ENCODE measurements around the gene CCDC178.

DNA sequence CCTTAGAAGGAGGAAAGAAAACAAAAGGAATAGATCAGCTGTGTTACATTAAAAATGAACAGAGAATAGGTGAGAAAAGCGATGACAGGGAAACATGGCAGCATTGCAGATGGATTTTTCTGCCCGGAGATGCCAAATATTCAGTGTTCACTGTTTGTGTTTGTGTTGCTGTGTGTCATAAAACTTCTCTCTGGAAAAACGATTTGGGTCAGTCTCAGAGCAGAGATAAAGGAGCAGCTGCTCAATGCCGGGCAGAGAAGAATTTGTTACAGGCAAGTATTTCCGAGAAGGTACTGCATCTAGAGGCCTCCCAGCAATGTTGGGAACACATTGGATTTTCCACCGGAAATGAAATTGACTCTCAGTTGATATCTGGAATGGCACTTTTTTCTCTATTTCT, 511.3 kb downstream of the CCDC178 start:
- no peak for TF ChIP-seq POLR2A (IDR thresholded peaks at IDR 0.05; ENCODE audit: borderline replicate concordance, extremely low read depth, insufficient read depth, insufficient read length)
- TF ChIP-seq EZH2 (IDR thresholded peaks at IDR 0.05) = no peak
- TF ChIP-seq JUND (IDR thresholded peaks at IDR 0.05) = no peak
- TF ChIP-seq ZFX (IDR thresholded peaks at IDR 0.05) = no peak
- TF ChIP-seq, protein P1, sequence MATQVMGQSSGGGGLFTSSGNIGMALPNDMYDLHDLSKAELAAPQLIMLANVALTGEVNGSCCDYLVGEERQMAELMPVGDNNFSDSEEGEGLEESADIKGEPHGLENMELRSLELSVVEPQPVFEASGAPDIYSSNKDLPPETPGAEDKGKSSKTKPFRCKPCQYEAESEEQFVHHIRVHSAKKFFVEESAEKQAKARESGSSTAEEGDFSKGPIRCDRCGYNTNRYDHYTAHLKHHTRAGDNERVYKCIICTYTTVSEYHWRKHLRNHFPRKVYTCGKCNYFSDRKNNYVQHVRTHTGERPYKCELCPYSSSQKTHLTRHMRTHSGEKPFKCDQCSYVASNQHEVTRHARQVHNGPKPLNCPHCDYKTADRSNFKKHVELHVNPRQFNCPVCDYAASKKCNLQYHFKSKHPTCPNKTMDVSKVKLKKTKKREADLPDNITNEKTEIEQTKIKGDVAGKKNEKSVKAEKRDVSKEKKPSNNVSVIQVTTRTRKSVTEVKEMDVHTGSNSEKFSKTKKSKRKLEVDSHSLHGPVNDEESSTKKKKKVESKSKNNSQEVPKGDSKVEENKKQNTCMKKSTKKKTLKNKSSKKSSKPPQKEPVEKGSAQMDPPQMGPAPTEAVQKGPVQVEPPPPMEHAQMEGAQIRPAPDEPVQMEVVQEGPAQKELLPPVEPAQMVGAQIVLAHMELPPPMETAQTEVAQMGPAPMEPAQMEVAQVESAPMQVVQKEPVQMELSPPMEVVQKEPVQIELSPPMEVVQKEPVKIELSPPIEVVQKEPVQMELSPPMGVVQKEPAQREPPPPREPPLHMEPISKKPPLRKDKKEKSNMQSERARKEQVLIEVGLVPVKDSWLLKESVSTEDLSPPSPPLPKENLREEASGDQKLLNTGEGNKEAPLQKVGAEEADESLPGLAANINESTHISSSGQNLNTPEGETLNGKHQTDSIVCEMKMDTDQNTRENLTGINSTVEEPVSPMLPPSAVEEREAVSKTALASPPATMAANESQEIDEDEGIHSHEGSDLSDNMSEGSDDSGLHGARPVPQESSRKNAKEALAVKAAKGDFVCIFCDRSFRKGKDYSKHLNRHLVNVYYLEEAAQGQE (IDR thresholded peaks at IDR 0.05; ENCODE audit: low read depth) = no peak
- TF ChIP-seq, protein P2, sequence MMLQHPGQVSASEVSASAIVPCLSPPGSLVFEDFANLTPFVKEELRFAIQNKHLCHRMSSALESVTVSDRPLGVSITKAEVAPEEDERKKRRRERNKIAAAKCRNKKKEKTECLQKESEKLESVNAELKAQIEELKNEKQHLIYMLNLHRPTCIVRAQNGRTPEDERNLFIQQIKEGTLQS (IDR thresholded peaks at IDR 0.05) = no peak
- TF ChIP-seq CTCF (IDR thresholded peaks at IDR 0.05 in 2 of 3, conservative IDR thresholded peaks at IDR 0.05 in 1 of 3; ENCODE audit: borderline replicate concordance in 1 of 3, insufficient read depth in 1 of 3, low read depth in 2 of 3, low read length in 2 of 3) = no peak
- TF ChIP-seq POLR2AphosphoS5 (IDR thresholded peaks at IDR 0.05; ENCODE audit: low read depth, low read length) = no peak
- no peak for TF ChIP-seq FOSL1 (IDR thresholded peaks at IDR 0.05; ENCODE audit: low read depth)
- TF ChIP-seq EGR1 (IDR thresholded peaks at IDR 0.05; ENCODE audit: low read depth) = no peak

Measured in HCT116 (cell line).